Measurements from ENCODE around the gene FSCN2.

FSCN2 gene

GRCh38 chr17:81568416-81568815 lies 40.2 kb downstream of the FSCN2 start:
- Histone ChIP-seq H3K4me2 (ENCODE audit: low read depth, low read length, poor library complexity, severe bottlenecking) (no peak overlapping the region), H3K36me3 (ENCODE audit: insufficient read depth, low read length) (peaks cover 75% of the 10 kb centered on the region; the same call in 1 of the 2 replicates), H3K79me2 (ENCODE audit: insufficient read depth, low read length) (no peaks in the 10 kb centered on the region), H2AFZ (ENCODE audit: low read length) (no peak overlapping the region), H3K9ac (ENCODE audit: low read depth, low read length, poor library complexity, severe bottlenecking) (peak overlapping the region; percentile 41), H3K4me3 (ENCODE audit: low read length, poor library complexity, severe bottlenecking) (no peak overlapping the region), H3K27me3 (ENCODE audit: insufficient read depth, low read length, poor library complexity, severe bottlenecking) (no peaks in the 10 kb centered on the region), H4K20me1 (ENCODE audit: insufficient read depth, low read length, poor library complexity, severe bottlenecking) (no peaks in the 10 kb centered on the region), H3K9me3 (ENCODE audit: insufficient read depth, low read depth, low read length) (no peaks in the 10 kb centered on the region), H3K9me2 (replicated peaks; ENCODE audit: low read depth, low read length) (no peaks in the 10 kb centered on the region), H3K4me1 (ENCODE audit: insufficient read depth, low read length, poor library complexity, severe bottlenecking) (peaks cover 28% of the 10 kb centered on the region), H3F3A (ENCODE audit: low read depth) (peaks cover 14% of the 10 kb centered on the region)
- no peak for TF ChIP-seq CTCF (conservative IDR thresholded peaks at IDR 0.05; ENCODE audit: low read length)
- TF ChIP-seq EZH2phosphoT487 (IDR thresholded peaks at IDR 0.05; ENCODE audit: borderline replicate concordance) = no peak

GRCh38 chr17:81569986-81570514 lies 41.9 kb downstream of the FSCN2 start:
- H3F3A ChIP-seq (ENCODE audit: low read depth) = peaks cover 14% of the 10 kb centered on the region
- H3K9me2 ChIP-seq (replicated peaks; ENCODE audit: low read depth, low read length) = no peaks in the 10 kb centered on the region
- no peak overlapping the region for H3K4me2 ChIP-seq (ENCODE audit: low read depth, low read length, poor library complexity, severe bottlenecking)
- H3K36me3 ChIP-seq (ENCODE audit: insufficient read depth, low read length) = peaks cover 74% of the 10 kb centered on the region; the same call in 1 of the 2 replicates
- peaks cover 28% of the 10 kb centered on the region for H3K4me1 ChIP-seq (ENCODE audit: insufficient read depth, low read length, poor library complexity, severe bottlenecking)
- no peak overlapping the region for H2AFZ ChIP-seq (ENCODE audit: low read length)
- H3K4me3 ChIP-seq (ENCODE audit: low read length, poor library complexity, severe bottlenecking) = no peak overlapping the region
- no peaks in the 10 kb centered on the region for H4K20me1 ChIP-seq (ENCODE audit: insufficient read depth, low read length, poor library complexity, severe bottlenecking)
- H3K9ac ChIP-seq (ENCODE audit: low read depth, low read length, poor library complexity, severe bottlenecking) = no peak overlapping the region
- TF ChIP-seq EZH2phosphoT487 (IDR thresholded peaks at IDR 0.05; ENCODE audit: borderline replicate concordance) (no peak), CTCF (conservative IDR thresholded peaks at IDR 0.05; ENCODE audit: low read length) (no peak)
- no peaks in the 10 kb centered on the region for H3K27me3 ChIP-seq (ENCODE audit: insufficient read depth, low read length, poor library complexity, severe bottlenecking)
- H3K9me3 ChIP-seq (ENCODE audit: insufficient read depth, low read depth, low read length) = no peaks in the 10 kb centered on the region
- H3K79me2 ChIP-seq (ENCODE audit: insufficient read depth, low read length) = no peaks in the 10 kb centered on the region

GRCh38 chr17:81570964-81571363 lies 42.8 kb downstream of the FSCN2 start:
- Histone ChIP-seq H3K79me2 (ENCODE audit: insufficient read depth, low read length) (no peaks in the 10 kb centered on the region), H3K4me1 (ENCODE audit: insufficient read depth, low read length, poor library complexity, severe bottlenecking) (peaks cover 23% of the 10 kb centered on the region), H3K9me3 (ENCODE audit: insufficient read depth, low read depth, low read length) (no peaks in the 10 kb centered on the region), H4K20me1 (ENCODE audit: insufficient read depth, low read length, poor library complexity, severe bottlenecking) (no peaks in the 10 kb centered on the region), H2AFZ (ENCODE audit: low read length) (no peak overlapping the region), H3K9ac (ENCODE audit: low read depth, low read length, poor library complexity, severe bottlenecking) (no peak overlapping the region), H3K4me2 (ENCODE audit: low read depth, low read length, poor library complexity, severe bottlenecking) (no peak overlapping the region), H3F3A (ENCODE audit: low read depth) (peaks cover 14% of the 10 kb centered on the region), H3K4me3 (ENCODE audit: low read length, poor library complexity, severe bottlenecking) (no peak overlapping the region), H3K36me3 (ENCODE audit: insufficient read depth, low read length) (peaks cover 72% of the 10 kb centered on the region; the same call in 1 of the 2 replicates), H3K9me2 (replicated peaks; ENCODE audit: low read depth, low read length) (no peaks in the 10 kb centered on the region), H3K27me3 (ENCODE audit: insufficient read depth, low read length, poor library complexity, severe bottlenecking) (no peaks in the 10 kb centered on the region)
- TF ChIP-seq CTCF (conservative IDR thresholded peaks at IDR 0.05; ENCODE audit: low read length) (no peak), EZH2phosphoT487 (IDR thresholded peaks at IDR 0.05; ENCODE audit: borderline replicate concordance) (no peak)

Measured in Loucy (cell line).